Measurements from ENCODE around the gene CCL4L2.
"Not testable (repeated sequence)": the region's sequence is repeated elsewhere in the genome, so short reads cannot be mapped to it uniquely, and the experiment has no call there.

Gene CCL4L2

GRCh38 chr17:36195434-36196130, 15.3 kb upstream of the CCL4L2 start:
- DNase-seq = no peak

GRCh38 chr17:36196131-36196486, 14.8 kb upstream of the CCL4L2 start:
- no peak for DNase-seq

GRCh38 chr17:36197387-36197703, 13.5 kb upstream of the CCL4L2 start:
- no peak for DNase-seq

- DNase-seq = no peak
Measured at GRCh38 chr17:36198831-36199465, 11.9 kb upstream of the CCL4L2 start.

GRCh38 chr17:36201102-36201501, 9.8 kb upstream of the CCL4L2 start:
- DNase-seq = not testable (repeated sequence)

- DNase-seq = not testable (repeated sequence)
Measured at GRCh38 chr17:36201506-36201905, 9.4 kb upstream of the CCL4L2 start.

GRCh38 chr17:36203335-36203734, 7.5 kb upstream of the CCL4L2 start:
- DNase-seq = no peak

GRCh38 chr17:36204724-36205500, 6.0 kb upstream of the CCL4L2 start:
- no peak for DNase-seq

- DNase-seq = no peak
Measured at GRCh38 chr17:36205637-36206485, 5.0 kb upstream of the CCL4L2 start.

GRCh38 chr17:36206486-36206821, 4.4 kb upstream of the CCL4L2 start:
- not testable (repeated sequence) for DNase-seq

GRCh38 chr17:36207383-36207782, 3.5 kb upstream of the CCL4L2 start:
- DNase-seq = not testable (repeated sequence)

- DNase-seq = no peak
Measured at GRCh38 chr17:36209575-36209974, 1.3 kb upstream of the CCL4L2 start.

GRCh38 chr17:36211484-36212271, 815 bp downstream of the CCL4L2 start:
- DNase-seq = not testable (repeated sequence)

GRCh38 chr17:36212272-36212605, 1.4 kb downstream of the CCL4L2 start:
- no peak for DNase-seq

- no peak for DNase-seq
Measured at GRCh38 chr17:36212966-36213365, 2.1 kb downstream of the CCL4L2 start.

- DNase-seq = no peak
Measured at GRCh38 chr17:36213695-36214094, 2.8 kb downstream of the CCL4L2 start.

GRCh38 chr17:36214918-36215317, 4.1 kb downstream of the CCL4L2 start:
- DNase-seq = no peak

- DNase-seq = not testable (repeated sequence)
Measured at GRCh38 chr17:36215406-36216308, 4.8 kb downstream of the CCL4L2 start.

- not testable (repeated sequence) for DNase-seq
Measured at GRCh38 chr17:36219556-36219955, 8.7 kb downstream of the CCL4L2 start.

GRCh38 chr17:36220737-36221580, 10.1 kb downstream of the CCL4L2 start:
- not testable (repeated sequence) for DNase-seq

All from activated CD4-positive, CD25-positive, alpha-beta regulatory T cell treated with anti-CD3 and anti-CD28 coated beads, Interleukin-2, amount 50 U/mL, for 72 hours (primary cell).